Activated CD8-positive, alpha-beta memory T cell treated with anti-CD3 and anti-CD28 coated beads, Interleukin-2, amount 10 ng/mL, durations not matched to agents 7 days and 5 days (primary cell): ENCODE measurements around the gene CUL1. TPM values are rescaled to one million over a fixed set of nuclear protein-coding genes. Genes with fewer than 3 reads are reported as not detected.

Experiments used
- ATAC-seq: fragments of 150-1000 bp; cut with Tn5 transposase; one replicate; pipeline ENCODE4 v1.10.0; 2021; ENCODE audit warnings: moderate library complexity
- CTCF ChIA-PET: fragments of 350-600 bp; sonication (Branson Sonifier 250); formaldehyde crosslinking; loops from one replicate; lab custom pipeline; 2021; ENCODE audit warnings: antibody characterized with exemption; lab: Charles Lee
- DNase-seq: peaks from one replicate; pipeline ENCODE4 v3.0.0-alpha.2; 2020
- H3K27ac Mint-ChIP-seq: one replicate; pipeline ENCODE4 v1.8.0; 2021; ENCODE audit warnings: mild to moderate bottlenecking, mixed read lengths
- H3K27me3 Mint-ChIP-seq: one replicate; pipeline ENCODE4 v1.8.0; 2021; ENCODE audit warnings: mixed read lengths
- H3K36me3 Mint-ChIP-seq: one replicate; pipeline ENCODE4 v1.8.0; 2021; ENCODE audit warnings: mild to moderate bottlenecking, mixed read lengths
- H3K4me1 Mint-ChIP-seq: one replicate; pipeline ENCODE4 v1.8.0; 2021; ENCODE audit warnings: mixed read lengths
- H3K4me3 Mint-ChIP-seq: one replicate; pipeline ENCODE4 v1.8.0; 2021; ENCODE audit warnings: mild to moderate bottlenecking, moderate library complexity, mixed read lengths
- H3K9me3 Mint-ChIP-seq: one replicate; pipeline ENCODE4 v1.8.0; 2022; ENCODE audit warnings: low read depth, mixed read lengths
- total RNA-seq, 2 experiments: library from RNA; stranded (reverse); gene quantifications; one replicate each; pipeline ENCODE4 v1.2.3, GENCODE V29; 2021

CUL1 gene
- total RNA-seq, 2 experiments from 2014 or later = 55.3 to 84.3 TPM

DNA sequence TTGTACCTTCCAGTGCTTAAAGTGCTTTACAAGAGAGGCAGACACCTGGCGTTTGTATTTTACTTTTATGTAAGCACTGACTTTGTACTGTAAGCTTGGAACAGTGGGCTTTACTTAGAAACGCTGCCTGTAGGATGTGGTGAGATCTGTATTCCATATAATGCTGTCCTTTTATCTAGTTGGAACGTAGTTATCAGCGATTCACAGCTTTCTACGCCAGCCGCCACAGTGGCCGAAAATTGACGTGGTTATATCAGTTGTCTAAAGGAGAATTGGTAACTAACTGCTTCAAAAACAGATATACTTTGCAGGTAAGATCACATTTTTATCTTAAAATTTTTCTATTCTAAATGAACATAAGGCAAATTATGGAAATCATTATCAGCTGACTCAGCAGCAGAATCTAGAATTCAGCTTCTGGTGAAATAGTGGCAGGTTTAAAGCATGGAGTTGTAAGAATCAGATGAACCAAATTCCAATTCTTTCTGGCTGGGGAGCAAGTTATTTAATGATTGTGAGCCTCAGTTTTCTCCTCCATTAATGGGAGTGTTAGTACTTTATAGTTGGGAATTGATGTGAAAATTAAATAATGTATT lies 91.5 kb downstream of the CUL1 start:
- Mint-ChIP-seq H3K4me3 (no peak overlapping the region), H3K9me3 (no peaks in the 10 kb centered on the region), H3K27me3 (no peaks in the 10 kb centered on the region), H3K4me1 (peaks cover 4% of the 10 kb centered on the region), H3K36me3 (peaks cover 62% of the 10 kb centered on the region), H3K27ac (no peak overlapping the region)
- CTCF ChIA-PET = interaction anchor here (0.9 to 1.3 kb wide), 2 partner anchors 20 to 25 kb away, joined by 3 read pairs; no protein-coding TSS in a partner anchor
- DNase-seq = no peak
- no peak for ATAC-seq

- CTCF ChIA-PET = interaction anchor here (0.9 to 1.3 kb wide), 2 partner anchors 20 to 25 kb away, joined by 3 read pairs; no protein-coding TSS in a partner anchor
- Mint-ChIP-seq H3K36me3 (peaks cover 62% of the 10 kb centered on the region), H3K27ac (no peak overlapping the region), H3K9me3 (no peaks in the 10 kb centered on the region), H3K4me3 (no peak overlapping the region), H3K4me1 (peaks cover 4% of the 10 kb centered on the region), H3K27me3 (no peaks in the 10 kb centered on the region)
- no peak for ATAC-seq
- DNase-seq = no peak
Observed at GRCh38 chr7:148790850-148791249, 92.1 kb downstream of the CUL1 start.

- no peaks in the 10 kb centered on the region for H3K27me3 Mint-ChIP-seq
- DNase-seq (no peak), ATAC-seq (no peak)
- H3K27ac Mint-ChIP-seq = no peak overlapping the region
- H3K4me1 Mint-ChIP-seq = peaks cover 4% of the 10 kb centered on the region
- H3K9me3 Mint-ChIP-seq = no peaks in the 10 kb centered on the region
- H3K4me3 Mint-ChIP-seq = no peak overlapping the region
- CTCF ChIA-PET = no interaction called here
- peaks cover 69% of the 10 kb centered on the region for H3K36me3 Mint-ChIP-seq
Observed at GRCh38 chr7:148791546-148791945, 92.8 kb downstream of the CUL1 start.

- CTCF ChIA-PET = interaction anchor here (1.6 to 1.7 kb wide), 2 partner anchors 89 to 218 kb away, joined by 4 to 8 read pairs; no protein-coding TSS in a partner anchor
- Mint-ChIP-seq H3K27me3 (no peaks in the 10 kb centered on the region), H3K9me3 (no peaks in the 10 kb centered on the region), H3K27ac (peak overlapping the region; percentile 24), H3K4me3 (no peak overlapping the region), H3K4me1 (peaks cover 4% of the 10 kb centered on the region), H3K36me3 (peaks cover 68% of the 10 kb centered on the region)
- ATAC-seq (no peak), DNase-seq (no peak)
Observed at GRCh38 chr7:148793590-148793989, 94.9 kb downstream of the CUL1 start.

GRCh38 chr7:148794476-148794875 lies 95.8 kb downstream of the CUL1 start:
- H3K4me1 Mint-ChIP-seq = peaks cover 4% of the 10 kb centered on the region
- H3K27me3 Mint-ChIP-seq = no peaks in the 10 kb centered on the region
- no peak for DNase-seq
- no peak overlapping the region for H3K4me3 Mint-ChIP-seq
- no peak overlapping the region for H3K27ac Mint-ChIP-seq
- no peaks in the 10 kb centered on the region for H3K9me3 Mint-ChIP-seq
- CTCF ChIA-PET = no interaction called here
- H3K36me3 Mint-ChIP-seq = peaks cover 67% of the 10 kb centered on the region
- no peak for ATAC-seq

DNA sequence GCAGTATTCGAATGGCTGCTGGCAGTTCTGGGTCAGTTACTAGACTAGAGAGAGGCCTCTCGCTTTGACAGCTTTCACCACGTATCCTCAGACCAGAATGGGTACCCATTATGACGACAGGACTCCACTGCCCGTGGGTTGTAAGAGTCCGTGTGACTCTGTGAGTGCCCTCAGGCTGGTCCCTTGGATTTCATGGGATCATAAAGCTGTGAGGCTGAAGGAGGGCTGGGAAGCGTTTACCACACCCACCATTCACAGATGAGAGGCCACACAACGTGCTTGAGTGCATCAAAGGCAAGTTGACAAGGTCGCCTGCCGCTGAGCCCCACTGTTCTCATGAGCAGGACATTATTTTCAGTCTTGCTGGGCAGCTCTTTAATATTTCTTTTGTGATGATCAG lies 98.1 kb downstream of the CUL1 start:
- CTCF ChIA-PET = interaction anchor here (1.1 kb wide), 1 partner anchor 166 kb away, joined by 3 read pairs; no protein-coding TSS in a partner anchor
- peaks cover 63% of the 10 kb centered on the region for H3K36me3 Mint-ChIP-seq
- DNase-seq (no peak), ATAC-seq (no peak)
- H3K9me3 Mint-ChIP-seq = no peaks in the 10 kb centered on the region
- no peak overlapping the region for H3K4me3 Mint-ChIP-seq
- no peak overlapping the region for H3K27ac Mint-ChIP-seq
- no peaks in the 10 kb centered on the region for H3K27me3 Mint-ChIP-seq
- peaks cover 4% of the 10 kb centered on the region for H3K4me1 Mint-ChIP-seq

GRCh38 chr7:148799893-148800555 lies 101.3 kb downstream of the CUL1 start:
- H3K4me1 Mint-ChIP-seq = no peaks in the 10 kb centered on the region
- ATAC-seq (no peak), DNase-seq (no peak)
- H3K27me3 Mint-ChIP-seq = no peaks in the 10 kb centered on the region
- no peak overlapping the region for H3K27ac Mint-ChIP-seq
- H3K4me3 Mint-ChIP-seq = no peak overlapping the region
- peaks cover 43% of the 10 kb centered on the region for H3K36me3 Mint-ChIP-seq
- CTCF ChIA-PET = no interaction called here
- H3K9me3 Mint-ChIP-seq = no peaks in the 10 kb centered on the region

GRCh38 chr7:148800677-148801076 lies 102.0 kb downstream of the CUL1 start:
- H3K36me3 Mint-ChIP-seq = peaks cover 43% of the 10 kb centered on the region
- no peaks in the 10 kb centered on the region for H3K27me3 Mint-ChIP-seq
- CTCF ChIA-PET = no interaction called here
- H3K4me3 Mint-ChIP-seq = no peak overlapping the region
- DNase-seq (no peak), ATAC-seq (no peak)
- no peaks in the 10 kb centered on the region for H3K9me3 Mint-ChIP-seq
- no peaks in the 10 kb centered on the region for H3K4me1 Mint-ChIP-seq
- no peak overlapping the region for H3K27ac Mint-ChIP-seq

GRCh38 chr7:148802101-148802493 lies 103.4 kb downstream of the CUL1 start:
- CTCF ChIA-PET = no interaction called here
- peaks cover 44% of the 10 kb centered on the region for H3K36me3 Mint-ChIP-seq
- no peaks in the 10 kb centered on the region for H3K27me3 Mint-ChIP-seq
- ATAC-seq (no peak), DNase-seq (no peak)
- H3K9me3 Mint-ChIP-seq = no peaks in the 10 kb centered on the region
- H3K27ac Mint-ChIP-seq = no peak overlapping the region
- no peak overlapping the region for H3K4me3 Mint-ChIP-seq
- no peaks in the 10 kb centered on the region for H3K4me1 Mint-ChIP-seq

DNA sequence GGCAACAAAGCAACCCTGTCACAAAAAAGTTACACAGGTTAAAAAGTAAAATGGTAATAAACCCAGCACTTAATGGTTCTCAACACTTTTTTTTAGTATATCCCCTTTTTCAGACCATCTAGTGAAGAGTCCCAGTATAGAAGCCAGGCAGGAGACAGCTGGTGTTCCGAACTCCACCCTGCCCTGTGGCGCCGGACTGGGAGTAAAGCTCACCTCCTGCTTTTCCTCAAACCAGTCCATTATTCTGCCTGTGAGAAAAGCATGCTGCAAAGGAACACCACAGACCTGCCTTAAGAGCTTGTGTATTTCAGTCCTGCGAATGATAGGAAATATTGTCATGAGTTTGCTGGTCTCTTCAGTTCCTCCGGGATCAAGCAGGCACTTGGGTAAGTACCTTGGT lies 104.4 kb downstream of the CUL1 start:
- no peak for DNase-seq
- no peak for ATAC-seq
- Mint-ChIP-seq H3K27me3 (no peaks in the 10 kb centered on the region), H3K4me1 (no peaks in the 10 kb centered on the region), H3K9me3 (no peaks in the 10 kb centered on the region), H3K27ac (no peak overlapping the region), H3K36me3 (peaks cover 44% of the 10 kb centered on the region), H3K4me3 (no peak overlapping the region)
- CTCF ChIA-PET = interaction anchor here (0.5 kb wide), 1 partner anchor 112 kb away, joined by 3 read pairs; no protein-coding TSS in a partner anchor

- DNase-seq = no peak
- H3K36me3 Mint-ChIP-seq = peaks cover 41% of the 10 kb centered on the region
- no peak overlapping the region for H3K27ac Mint-ChIP-seq
- CTCF ChIA-PET = no interaction called here
- no peaks in the 10 kb centered on the region for H3K4me1 Mint-ChIP-seq
- no peaks in the 10 kb centered on the region for H3K27me3 Mint-ChIP-seq
- H3K9me3 Mint-ChIP-seq = no peaks in the 10 kb centered on the region
- H3K4me3 Mint-ChIP-seq = no peak overlapping the region
- no peak for ATAC-seq
Observed at GRCh38 chr7:148804343-148805235, 105.9 kb downstream of the CUL1 start.

- DNase-seq = no peak
- no peak overlapping the region for H3K27ac Mint-ChIP-seq
- H3K9me3 Mint-ChIP-seq = no peaks in the 10 kb centered on the region
- H3K36me3 Mint-ChIP-seq = peaks cover 40% of the 10 kb centered on the region
- CTCF ChIA-PET = interaction anchor here (0.7 kb wide), 1 partner anchor 157 kb away, joined by 3 read pairs; no protein-coding TSS in a partner anchor
- H3K27me3 Mint-ChIP-seq = no peaks in the 10 kb centered on the region
- no peak overlapping the region for H3K4me3 Mint-ChIP-seq
- ATAC-seq = no peak
- H3K4me1 Mint-ChIP-seq = no peaks in the 10 kb centered on the region
Observed at GRCh38 chr7:148806187-148806586, 107.5 kb downstream of the CUL1 start.

DNA sequence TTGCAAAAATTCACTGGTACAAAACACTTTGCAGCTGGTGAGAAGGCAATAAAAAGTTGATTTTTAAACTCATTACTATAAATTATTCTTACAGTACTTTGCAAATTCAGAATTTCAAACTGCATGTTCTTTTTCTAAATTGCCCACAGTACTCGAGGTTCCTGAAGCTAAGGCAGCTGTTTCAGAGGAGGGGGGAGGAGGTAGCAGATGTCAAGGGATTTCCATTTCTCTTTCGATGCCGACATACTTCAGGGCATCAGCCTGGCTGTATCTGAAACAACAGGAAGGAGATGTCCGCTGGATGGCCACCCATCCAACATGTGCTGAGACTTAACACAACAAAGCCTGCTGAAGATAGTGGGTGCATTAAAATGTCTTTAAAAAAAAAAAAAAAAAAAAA lies 108.7 kb downstream of the CUL1 start:
- H3K36me3 Mint-ChIP-seq = peaks cover 48% of the 10 kb centered on the region

More for the DNA sequence above, 108.7 kb downstream of the CUL1 start:
- no peak overlapping the region for H3K27ac Mint-ChIP-seq
- DNase-seq (no peak), ATAC-seq (no peak)
- no peak overlapping the region for H3K4me3 Mint-ChIP-seq
- H3K27me3 Mint-ChIP-seq = no peaks in the 10 kb centered on the region
- no peaks in the 10 kb centered on the region for H3K9me3 Mint-ChIP-seq
- CTCF ChIA-PET = no interaction called here
- peaks cover 2% of the 10 kb centered on the region for H3K4me1 Mint-ChIP-seq
